Glomerular visceral epithelial cell (primary cell): ENCODE results near the gene USP38.
A peak's percentile ranks its signal among the peaks of the same experiment; 100 is the strongest.
"Not testable (repeated sequence)": the region's sequence is repeated elsewhere in the genome, so short reads cannot be mapped to it uniquely, and the experiment has no call there.

Source experiments
- DNase-seq: peaks from one replicate; pipeline ENCODE4 v3.0.0-alpha.2; 2016; ENCODE audit errors: extremely low spot score

The USP38 gene

GRCh38 chr4:143203577-143203976 lies 18.9 kb downstream of the USP38 start:
- no peak for DNase-seq

GRCh38 chr4:143207555-143207954 lies 22.8 kb downstream of the USP38 start:
- peak; percentile 12 for DNase-seq

- no peak for DNase-seq
These were observed 27.8 kb downstream of the USP38 start for GRCh38 chr4:143212566-143212965.

GRCh38 chr4:143215873-143216272 lies 31.2 kb downstream of the USP38 start:
- no peak for DNase-seq

- no peak for DNase-seq
These were observed 39.5 kb downstream of the USP38 start for GRCh38 chr4:143224255-143224654.

GRCh38 chr4:143225167-143225566 lies 40.5 kb downstream of the USP38 start:
- no peak for DNase-seq

- DNase-seq, result no peak
These were observed 46.0 kb downstream of the USP38 start for GRCh38 chr4:143230683-143231082.

- no peak for DNase-seq
These were observed 47.6 kb downstream of the USP38 start for GRCh38 chr4:143232277-143232676.

GRCh38 chr4:143234153-143234552 lies 49.4 kb downstream of the USP38 start:
- no peak for DNase-seq

- DNase-seq, result not testable (repeated sequence)
These were observed 52.5 kb downstream of the USP38 start for GRCh38 chr4:143237195-143237594.

GRCh38 chr4:143240939-143241679 lies 56.4 kb downstream of the USP38 start:
- no peak for DNase-seq

- peak; percentile 13 for DNase-seq
These were observed 57.2 kb downstream of the USP38 start for GRCh38 chr4:143241892-143242291.

- no peak for DNase-seq
These were observed 58.3 kb downstream of the USP38 start for GRCh38 chr4:143243041-143243440.

GRCh38 chr4:143246977-143247376 lies 62.3 kb downstream of the USP38 start:
- no peak for DNase-seq

GRCh38 chr4:143247866-143248265 lies 63.1 kb downstream of the USP38 start:
- DNase-seq, result no peak

- no peak for DNase-seq
These were observed 64.1 kb downstream of the USP38 start for GRCh38 chr4:143248827-143249226.

- no peak for DNase-seq
These were observed 65.9 kb downstream of the USP38 start for GRCh38 chr4:143250617-143251016.

GRCh38 chr4:143251348-143251747 lies 66.6 kb downstream of the USP38 start:
- no peak for DNase-seq

GRCh38 chr4:143251779-143252178 lies 67.1 kb downstream of the USP38 start:
- DNase-seq, result peak; percentile 36

GRCh38 chr4:143252478-143252877 lies 67.8 kb downstream of the USP38 start:
- no peak for DNase-seq

- DNase-seq, result peak; percentile 34
These were observed 68.4 kb downstream of the USP38 start for GRCh38 chr4:143253166-143253565.

GRCh38 chr4:143254491-143255226 lies 69.9 kb downstream of the USP38 start:
- DNase-seq, result no peak

- no peak for DNase-seq
These were observed 71.7 kb downstream of the USP38 start for GRCh38 chr4:143256456-143256855.
